NT2/D1 (cell line): ENCODE results near the gene SNRNP200.

Experiments used
- YY1 ChIP-seq: IDR thresholded peaks from 2 replicates; pipeline ENCODE4 v1.6.1; 2011; ENCODE audit not compliant: insufficient read length, insufficient read depth
- ZNF274 ChIP-seq: IDR thresholded peaks from 2 replicates; pipeline ENCODE4 v1.6.1; 2011; ENCODE audit warnings: mild to moderate bottlenecking, low read depth, low read length

DNA sequence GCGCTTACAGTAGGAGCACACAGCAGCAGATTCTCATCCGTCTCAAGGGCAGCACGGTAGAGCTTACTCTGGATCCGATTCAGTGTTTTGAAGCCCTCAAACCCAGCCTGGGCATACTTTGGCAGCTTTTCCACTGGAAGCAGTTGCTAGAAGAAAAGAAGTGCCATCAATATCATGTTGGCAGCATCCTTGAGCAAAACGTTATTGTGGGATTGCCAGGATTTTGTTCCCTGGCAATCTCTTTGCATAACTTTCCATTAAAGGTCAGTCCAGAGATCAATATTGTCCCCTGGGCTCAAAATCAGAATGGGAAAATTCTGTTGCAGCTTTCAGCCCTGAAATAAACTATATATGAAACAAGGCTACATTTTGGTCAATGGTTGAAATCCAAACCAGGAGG is 8.4 kb downstream of the SNRNP200 start:
- no peak for TF ChIP-seq ZNF274
- TF ChIP-seq YY1 = no peak
